HT1080 (cell line): ENCODE results near the gene LRP1. TPM values are rescaled to one million over a fixed set of nuclear protein-coding genes. Genes with fewer than 3 reads are reported as not detected.

ENCODE experiments used
- DNase-seq: peaks from one replicate; pipeline ENCODE4 v3.0.0-alpha.2; 2015; ENCODE audit warnings: low read depth
- total RNA-seq: library from RNA; depleted of rRNA; stranded (reverse); fragments of >200 nt; shearing (Covaris generic); gene quantifications from 2 replicates; pipeline ENCODE4 v1.2.3, GENCODE V29; 2014

Gene LRP1
- total RNA-seq, 1 experiment from 2014 or later, result 14.8 TPM

DNA sequence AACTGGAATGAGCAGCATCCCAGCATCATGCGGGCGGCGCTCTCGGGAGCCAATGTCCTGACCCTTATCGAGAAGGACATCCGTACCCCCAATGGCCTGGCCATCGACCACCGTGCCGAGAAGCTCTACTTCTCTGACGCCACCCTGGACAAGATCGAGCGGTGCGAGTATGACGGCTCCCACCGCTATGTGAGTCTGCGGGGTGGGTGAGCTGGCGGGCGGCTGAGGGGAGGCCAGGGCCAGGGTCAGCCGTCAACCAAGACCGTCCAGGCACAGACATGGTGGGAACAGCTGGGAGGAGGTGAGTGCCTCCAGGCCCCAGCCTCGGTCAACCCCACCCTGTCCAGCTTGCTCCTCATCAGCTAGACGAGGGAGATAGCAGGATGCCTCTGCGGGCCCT lies 62.5 kb downstream of the LRP1 start:
- DNase-seq, result no peak

DNA sequence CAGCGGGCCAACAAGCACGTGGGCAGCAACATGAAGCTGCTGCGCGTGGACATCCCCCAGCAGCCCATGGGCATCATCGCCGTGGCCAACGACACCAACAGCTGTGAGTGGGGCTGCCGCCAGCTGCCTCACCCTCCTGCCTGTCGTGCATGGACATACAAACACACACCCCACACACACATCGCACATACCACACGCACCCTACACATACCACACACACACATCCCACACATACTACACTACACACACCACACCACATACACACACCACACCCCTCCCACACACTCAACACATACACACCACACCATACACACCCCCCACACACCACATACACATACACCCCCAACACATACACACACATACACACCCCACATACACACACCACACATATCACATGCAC lies 63.1 kb downstream of the LRP1 start:
- no peak for DNase-seq

DNA sequence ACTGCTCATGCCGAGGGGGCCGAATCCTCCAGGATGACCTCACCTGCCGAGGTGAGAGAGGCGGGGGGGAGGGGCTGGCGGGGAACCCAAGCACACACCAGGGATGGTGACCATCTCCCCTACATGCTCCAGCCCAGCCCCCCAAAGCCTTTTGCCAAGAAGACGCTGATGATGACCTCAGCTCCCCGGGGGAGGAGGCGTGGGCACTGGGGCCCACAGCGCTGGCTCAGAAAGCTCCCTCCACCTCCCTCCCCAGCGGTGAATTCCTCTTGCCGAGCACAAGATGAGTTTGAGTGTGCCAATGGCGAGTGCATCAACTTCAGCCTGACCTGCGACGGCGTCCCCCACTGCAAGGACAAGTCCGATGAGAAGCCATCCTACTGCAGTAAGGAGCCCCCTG lies 64.6 kb downstream of the LRP1 start:
- DNase-seq, result no peak

DNA sequence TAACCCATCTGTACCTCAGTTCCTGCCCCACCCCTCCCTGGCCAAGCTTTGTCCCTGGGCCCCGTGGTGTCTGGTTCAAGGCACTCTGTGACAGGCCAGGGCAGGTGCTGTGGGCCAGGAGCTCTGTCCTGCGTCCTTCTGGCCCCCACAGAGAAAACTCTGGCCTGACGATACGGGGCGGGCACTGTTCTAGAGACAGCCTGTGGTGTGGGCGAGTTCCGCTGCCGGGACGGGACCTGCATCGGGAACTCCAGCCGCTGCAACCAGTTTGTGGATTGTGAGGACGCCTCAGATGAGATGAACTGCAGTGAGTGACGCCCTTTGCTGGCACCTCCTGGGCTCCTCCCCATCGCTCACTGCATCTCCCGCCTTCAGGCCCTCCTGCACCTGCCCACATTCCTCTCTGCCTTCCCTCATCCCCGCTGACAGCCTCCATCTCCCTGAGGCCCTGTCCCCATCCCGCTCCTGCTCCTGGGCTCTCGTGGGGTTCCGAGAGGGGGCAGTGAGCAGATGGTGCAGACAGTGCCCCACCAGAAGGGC lies 65.5 kb downstream of the LRP1 start:
- DNase-seq, result no peak

DNA sequence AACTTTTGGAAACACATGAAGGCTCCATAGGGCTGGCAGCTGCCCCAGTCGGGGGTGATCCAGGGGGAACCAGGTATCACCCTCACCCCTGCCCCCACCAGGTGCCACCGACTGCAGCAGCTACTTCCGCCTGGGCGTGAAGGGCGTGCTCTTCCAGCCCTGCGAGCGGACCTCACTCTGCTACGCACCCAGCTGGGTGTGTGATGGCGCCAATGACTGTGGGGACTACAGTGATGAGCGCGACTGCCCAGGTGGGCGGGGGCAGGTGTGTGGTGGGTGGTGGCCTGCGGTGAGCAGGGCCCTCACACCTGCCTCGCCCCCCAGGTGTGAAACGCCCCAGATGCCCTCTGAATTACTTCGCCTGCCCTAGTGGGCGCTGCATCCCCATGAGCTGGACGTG lies 66.0 kb downstream of the LRP1 start:
- DNase-seq, result no peak

DNA sequence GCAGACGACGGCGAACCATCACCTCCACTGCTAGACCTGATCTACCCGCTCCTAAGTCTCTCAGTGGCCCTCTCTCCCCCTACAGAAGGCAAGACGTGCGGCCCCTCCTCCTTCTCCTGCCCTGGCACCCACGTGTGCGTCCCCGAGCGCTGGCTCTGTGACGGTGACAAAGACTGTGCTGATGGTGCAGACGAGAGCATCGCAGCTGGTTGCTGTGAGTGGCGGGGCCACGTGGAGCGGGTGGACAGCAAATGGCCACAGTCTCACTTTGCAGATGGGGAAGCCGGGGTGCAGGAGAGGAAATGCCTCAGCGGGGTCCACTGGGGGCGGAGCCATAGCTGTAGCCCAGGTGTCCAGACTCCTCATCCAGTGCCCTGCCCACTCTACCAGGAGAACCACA lies 66.9 kb downstream of the LRP1 start:
- no peak for DNase-seq

DNA sequence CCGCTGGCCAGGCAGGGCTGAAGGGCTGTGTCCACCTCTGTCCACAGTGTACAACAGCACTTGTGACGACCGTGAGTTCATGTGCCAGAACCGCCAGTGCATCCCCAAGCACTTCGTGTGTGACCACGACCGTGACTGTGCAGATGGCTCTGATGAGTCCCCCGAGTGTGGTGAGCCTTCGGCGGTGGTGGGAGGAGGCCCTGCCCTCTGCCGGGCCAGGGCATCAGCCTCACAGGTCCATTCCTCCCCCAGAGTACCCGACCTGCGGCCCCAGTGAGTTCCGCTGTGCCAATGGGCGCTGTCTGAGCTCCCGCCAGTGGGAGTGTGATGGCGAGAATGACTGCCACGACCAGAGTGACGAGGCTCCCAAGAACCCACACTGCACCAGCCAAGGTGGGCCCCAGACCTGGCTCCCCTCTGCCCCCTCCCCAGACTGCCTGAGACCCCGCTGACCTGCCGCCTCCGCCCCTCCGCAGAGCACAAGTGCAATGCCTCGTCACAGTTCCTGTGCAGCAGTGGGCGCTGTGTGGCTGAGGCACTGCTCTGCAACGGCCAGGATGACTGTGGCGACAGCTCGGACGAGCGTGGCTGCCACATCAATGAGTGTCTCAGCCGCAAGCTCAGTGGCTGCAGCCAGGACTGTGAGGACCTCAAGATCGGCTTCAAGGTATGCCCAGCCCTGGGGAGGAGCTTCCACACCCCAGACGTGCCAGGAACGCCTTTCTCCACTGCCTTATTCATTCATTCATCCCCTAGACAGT lies 67.5 kb downstream of the LRP1 start:
- DNase-seq, result no peak

DNA sequence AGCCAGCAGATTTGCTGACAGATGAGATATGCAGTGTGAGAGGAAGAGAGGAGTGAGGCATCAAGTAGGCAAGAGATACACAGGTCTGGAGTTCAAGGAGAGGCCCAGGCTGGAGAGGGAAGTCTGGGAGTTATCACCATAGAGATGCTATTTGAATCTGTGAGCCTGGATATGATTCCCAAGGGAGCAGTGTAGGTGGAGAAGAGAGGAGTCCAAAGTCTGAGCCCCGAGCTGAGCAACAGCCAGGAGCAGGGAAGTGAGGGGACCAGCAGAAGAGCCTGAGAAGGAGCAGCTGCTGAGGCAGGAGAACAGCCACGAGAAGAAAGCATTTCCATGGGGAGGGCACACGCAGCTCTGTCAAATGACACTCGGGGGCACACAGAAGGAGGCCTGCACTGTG lies 68.2 kb downstream of the LRP1 start:
- DNase-seq, result no peak

DNA sequence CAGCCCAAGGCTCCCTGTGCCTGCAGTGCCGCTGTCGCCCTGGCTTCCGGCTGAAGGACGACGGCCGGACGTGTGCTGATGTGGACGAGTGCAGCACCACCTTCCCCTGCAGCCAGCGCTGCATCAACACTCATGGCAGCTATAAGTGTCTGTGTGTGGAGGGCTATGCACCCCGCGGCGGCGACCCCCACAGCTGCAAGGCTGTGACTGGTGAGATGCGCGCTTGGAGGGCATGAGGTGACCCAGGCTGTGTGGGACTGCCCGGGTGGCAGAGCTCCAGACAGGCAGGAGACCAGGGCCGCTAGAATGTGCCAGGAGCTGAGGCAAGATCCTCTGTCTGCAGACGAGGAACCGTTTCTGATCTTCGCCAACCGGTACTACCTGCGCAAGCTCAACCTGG lies 68.7 kb downstream of the LRP1 start:
- DNase-seq, result no peak

DNA sequence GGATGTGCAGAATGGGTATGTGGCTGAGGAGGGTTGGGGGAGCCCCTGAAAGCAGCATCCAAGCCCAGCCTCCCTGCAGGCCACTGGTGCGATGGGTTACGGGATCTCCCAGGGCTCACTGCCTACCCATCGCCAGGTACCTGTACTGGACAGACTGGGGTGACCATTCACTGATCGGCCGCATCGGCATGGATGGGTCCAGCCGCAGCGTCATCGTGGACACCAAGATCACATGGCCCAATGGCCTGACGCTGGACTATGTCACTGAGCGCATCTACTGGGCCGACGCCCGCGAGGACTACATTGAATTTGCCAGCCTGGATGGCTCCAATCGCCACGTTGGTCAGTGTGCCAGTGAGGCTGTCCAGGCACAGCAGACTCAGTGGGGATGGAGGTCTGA lies 70.0 kb downstream of the LRP1 start:
- DNase-seq, result no peak

DNA sequence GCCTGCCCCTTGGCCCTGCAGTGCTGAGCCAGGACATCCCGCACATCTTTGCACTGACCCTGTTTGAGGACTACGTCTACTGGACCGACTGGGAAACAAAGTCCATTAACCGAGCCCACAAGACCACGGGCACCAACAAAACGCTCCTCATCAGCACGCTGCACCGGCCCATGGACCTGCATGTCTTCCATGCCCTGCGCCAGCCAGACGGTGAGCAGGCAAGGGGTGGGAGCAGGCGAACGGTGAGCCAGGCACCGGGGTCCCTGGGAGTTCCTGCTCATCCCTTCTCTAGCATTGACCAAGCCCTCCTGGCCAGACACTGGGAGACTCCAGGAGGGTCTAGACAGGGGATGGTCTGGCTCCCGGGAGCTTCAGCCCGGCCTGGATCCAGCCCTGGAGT lies 70.9 kb downstream of the LRP1 start:
- no peak for DNase-seq

DNA sequence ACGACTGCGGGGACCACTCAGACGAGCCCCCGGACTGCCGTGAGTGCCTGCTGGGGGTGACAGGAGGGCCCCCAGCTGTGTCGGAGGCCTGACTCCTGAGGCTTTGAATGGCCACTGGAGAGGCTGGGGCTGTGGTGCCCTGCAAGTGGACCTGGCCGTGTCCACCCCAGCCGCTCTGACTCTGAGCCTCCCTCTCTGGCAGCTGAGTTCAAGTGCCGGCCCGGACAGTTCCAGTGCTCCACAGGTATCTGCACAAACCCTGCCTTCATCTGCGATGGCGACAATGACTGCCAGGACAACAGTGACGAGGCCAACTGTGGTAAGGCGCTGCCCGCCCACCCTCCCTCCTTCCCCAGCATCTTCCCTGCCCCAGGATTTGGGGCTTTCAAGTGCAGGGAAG lies 72.2 kb downstream of the LRP1 start:
- no peak for DNase-seq

DNA sequence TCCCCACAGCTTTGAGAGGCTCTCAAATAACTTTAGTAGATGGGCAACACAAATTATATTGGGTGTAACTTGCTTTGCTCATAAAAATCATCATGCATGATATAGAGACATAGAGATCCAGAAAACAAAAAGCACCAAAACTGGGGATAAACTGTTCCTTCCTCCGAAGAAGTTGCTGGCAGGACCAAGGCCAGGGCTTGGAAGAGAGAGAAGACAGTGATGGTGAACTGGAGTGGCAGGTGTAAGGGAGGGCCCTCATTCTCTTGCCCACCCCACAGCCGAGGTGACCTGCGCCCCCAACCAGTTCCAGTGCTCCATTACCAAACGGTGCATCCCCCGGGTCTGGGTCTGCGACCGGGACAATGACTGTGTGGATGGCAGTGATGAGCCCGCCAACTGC lies 72.9 kb downstream of the LRP1 start:
- DNase-seq, result no peak

DNA sequence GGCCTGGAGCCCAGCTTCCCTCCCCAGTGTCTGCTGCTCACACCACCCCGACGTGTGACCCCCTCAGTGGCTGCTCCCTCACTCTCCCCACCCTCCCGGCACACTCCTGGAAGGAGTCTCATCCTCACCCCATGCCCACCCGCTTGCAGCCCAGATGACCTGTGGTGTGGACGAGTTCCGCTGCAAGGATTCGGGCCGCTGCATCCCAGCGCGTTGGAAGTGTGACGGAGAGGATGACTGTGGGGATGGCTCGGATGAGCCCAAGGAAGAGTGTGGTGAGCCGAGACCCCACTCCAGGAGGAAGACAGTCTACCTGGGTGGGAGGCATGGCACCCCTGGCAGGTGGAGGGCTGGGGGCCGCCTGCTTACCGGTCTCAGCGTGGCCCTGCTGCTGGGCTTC lies 73.3 kb downstream of the LRP1 start:
- DNase-seq, result no peak

DNA sequence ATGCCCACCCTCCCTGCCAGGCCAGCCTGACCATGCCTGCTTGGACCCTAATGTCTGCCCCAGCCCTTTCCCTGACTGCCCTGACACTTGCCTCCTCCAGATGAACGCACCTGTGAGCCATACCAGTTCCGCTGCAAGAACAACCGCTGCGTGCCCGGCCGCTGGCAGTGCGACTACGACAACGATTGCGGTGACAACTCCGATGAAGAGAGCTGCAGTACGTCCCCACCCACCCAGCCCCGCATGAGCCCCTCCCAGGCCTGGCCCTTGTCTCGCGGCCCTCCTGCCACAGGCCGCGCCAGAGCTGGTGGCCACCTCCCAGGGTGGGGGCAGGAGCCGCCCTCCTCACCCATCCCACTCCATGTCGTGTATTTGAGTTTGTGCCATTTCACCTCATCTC lies 74.0 kb downstream of the LRP1 start:
- no peak for DNase-seq

DNA sequence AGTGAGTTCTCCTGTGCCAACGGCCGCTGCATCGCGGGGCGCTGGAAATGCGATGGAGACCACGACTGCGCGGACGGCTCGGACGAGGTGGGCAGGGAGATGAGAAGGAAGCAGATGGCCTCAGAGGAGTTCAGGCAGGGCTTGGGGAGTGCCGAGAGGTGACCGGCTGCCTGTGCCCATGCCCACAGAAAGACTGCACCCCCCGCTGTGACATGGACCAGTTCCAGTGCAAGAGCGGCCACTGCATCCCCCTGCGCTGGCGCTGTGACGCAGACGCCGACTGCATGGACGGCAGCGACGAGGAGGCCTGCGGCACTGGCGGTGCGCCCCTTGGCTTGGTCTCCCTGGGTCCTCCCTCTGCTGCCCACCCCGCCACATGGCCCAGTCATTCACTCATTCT lies 74.9 kb downstream of the LRP1 start:
- DNase-seq, result no peak

DNA sequence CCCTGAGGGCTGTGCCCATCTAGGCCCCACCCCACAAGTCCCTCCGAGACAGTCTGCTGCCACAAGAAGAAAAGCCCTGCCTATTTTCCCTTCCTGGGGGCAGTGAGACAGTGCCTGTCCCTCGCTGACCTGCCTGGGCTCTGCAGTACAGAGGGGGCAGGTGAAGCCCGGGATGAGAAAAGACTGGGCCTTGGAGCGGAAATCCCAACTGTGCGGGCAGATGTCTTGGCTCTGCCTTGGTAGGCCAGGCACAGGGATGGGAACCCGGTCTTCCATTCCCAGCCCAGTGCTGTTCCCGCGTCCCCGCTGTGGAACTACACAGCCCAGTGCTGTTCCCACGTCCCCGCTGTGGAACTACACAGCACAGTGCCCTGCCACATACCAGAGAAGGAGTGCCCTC lies 75.5 kb downstream of the LRP1 start:
- DNase-seq, result no peak

DNA sequence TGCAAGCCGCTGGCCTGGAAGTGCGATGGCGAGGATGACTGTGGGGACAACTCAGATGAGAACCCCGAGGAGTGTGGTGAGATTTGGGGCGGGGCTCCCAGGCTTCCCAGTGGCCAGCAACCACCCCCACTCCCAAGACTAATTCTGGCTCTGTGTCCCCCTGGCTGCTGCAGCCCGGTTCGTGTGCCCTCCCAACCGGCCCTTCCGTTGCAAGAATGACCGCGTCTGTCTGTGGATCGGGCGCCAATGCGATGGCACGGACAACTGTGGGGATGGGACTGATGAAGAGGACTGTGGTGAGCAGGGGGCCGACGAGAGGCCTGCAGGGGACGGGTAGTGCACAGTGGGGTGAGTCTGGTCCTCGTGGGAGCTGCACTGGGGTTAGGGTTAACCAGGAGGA lies 76.2 kb downstream of the LRP1 start:
- no peak for DNase-seq

DNA sequence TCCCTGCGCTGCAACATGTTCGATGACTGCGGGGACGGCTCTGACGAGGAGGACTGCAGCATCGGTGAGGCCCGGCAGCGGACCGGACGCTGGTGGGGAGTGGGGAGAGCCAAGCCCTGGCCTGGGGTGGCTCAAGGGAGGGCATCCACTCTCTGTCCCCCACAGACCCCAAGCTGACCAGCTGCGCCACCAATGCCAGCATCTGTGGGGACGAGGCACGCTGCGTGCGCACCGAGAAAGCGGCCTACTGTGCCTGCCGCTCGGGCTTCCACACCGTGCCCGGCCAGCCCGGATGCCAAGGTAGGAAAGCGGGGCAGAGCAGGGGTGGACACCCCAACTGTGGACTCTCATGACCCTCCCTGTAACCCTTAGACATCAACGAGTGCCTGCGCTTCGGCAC lies 76.9 kb downstream of the LRP1 start:
- no peak for DNase-seq

DNA sequence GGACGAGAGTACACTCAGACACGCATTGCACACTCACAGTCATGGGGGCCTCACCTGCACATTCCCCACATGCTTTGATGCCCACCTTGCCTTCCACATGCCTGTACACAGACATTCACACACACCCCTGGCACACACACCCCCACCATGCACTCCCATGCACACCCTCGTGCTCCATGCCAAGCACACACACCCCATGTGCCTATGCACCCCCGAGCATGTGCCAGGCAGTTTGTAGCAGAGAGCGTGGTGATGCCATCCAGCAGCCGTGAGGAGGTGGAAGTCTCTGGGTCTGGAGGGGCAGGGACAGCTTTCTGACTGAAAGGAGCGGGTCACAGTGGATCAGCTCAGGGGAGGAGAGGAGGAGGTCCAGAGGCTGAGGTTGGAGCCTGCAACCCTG lies 77.6 kb downstream of the LRP1 start:
- no peak for DNase-seq

DNA sequence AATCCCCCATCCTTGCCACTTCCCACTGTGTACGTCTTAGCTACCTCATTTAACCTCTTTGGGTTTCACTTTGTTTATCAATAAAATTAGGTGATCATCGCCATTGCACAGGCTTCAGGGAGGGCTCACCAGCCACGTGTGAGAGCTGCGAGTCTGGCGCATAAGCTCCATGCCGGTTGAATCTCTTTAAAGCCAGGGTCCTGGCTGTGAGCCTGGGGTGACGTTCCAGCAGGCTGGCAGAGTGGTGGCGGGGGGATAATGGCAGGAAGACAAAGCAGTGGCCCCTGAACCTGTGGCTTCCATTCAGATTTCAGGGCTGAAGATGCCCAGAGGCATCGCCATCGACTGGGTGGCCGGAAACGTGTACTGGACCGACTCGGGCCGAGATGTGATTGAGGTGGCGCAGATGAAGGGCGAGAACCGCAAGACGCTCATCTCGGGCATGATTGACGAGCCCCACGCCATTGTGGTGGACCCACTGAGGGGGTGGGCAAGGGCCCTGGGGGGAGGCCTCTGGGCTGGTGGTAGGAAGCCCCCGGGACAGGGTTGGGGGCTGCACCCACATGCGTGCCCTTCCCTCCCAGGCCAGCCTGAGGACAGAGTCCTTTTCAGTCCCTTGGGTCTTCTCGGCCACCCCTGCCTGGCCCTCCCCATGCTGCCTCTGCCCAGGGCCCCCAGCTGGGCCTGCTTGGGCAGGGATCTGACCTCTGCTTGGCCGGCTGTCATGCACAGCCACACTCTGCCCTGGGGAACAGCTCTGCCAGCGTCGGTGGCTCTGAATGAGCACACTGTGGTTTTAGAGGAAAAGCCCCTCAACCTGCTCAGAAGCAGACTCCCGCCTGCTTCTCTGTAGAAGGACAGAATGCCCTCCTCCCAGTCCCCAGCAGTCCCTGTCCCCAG lies 79.7 kb downstream of the LRP1 start:
- DNase-seq, result no peak

DNA sequence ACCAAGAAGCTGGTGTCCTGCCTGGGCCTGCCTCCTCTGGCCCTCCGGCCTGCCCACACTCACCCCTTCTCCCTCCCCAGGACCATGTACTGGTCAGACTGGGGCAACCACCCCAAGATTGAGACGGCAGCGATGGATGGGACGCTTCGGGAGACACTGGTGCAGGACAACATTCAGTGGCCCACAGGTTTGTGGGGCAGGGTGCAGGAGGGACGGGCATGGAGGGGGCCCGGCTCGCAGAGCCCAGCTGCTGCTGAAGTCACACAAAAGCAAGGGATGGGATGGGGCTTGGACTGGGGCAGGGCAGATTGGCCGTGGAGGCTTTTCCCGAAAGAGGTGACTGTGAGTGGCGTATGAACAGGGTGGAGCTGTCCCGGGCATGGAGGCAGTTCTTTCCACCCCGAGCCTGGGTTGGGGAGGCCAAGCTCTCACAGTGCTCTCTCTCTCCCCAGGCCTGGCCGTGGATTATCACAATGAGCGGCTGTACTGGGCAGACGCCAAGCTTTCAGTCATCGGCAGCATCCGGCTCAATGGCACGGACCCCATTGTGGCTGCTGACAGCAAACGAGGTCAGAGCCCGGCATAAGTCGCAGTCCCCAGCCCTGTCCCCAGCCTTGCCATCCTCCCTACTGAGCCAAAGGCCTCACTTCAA lies 80.5 kb downstream of the LRP1 start:
- DNase-seq, result no peak
